HG03575 (cell line): Measurements from ENCODE around the gene TAF6.

Source experiments
- ATAC-seq: cut with Tn5 transposase; IDR thresholded peaks from one replicate; pipeline ENCODE4 v1.9.1; 2021; ENCODE audit not compliant: unreplicated experiment, insufficient number of reproducible peaks, low FRiP score; ENCODE audit errors: extremely low read depth

TAF6 gene

DNA sequence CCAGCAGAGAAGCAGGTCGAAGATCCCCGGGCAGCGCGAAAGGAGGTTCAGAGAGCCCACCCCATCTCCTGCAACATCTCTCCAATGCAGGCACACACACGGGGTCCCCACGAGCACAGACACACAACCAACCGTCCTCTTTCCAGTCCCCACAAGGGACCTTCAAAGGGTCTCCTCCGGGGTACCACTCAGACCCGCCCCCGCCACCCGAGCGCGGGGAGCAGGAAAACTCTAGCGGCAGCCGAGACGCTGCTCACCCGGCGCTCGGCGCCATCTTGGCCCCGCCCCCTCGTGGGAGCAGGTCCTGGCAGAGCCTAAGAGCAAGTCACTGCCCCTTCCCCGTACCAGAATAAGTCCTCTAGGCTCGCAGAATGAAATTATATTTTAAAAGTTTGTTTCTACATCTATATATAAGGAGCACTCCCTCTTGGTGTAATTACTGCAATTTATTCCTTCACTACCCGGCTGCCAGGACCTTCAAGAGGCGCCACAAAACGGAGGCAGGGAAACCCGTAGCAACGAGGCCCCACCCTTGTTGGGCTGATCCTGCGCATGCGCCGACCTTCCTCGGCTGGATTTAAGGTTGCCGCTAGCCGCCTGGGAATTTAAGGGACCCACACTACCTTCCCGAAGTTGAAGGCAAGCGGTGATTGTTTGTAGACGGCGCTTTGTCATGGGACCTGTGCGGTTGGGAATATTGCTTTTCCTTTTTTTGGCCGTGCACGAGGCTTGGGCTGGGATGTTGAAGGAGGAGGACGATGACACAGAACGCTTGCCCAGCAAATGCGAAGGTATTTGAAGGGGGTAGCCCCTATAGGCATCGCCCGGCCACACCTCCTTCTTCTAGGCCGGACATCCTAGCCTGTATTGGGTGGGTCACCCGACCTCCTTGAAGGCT, at the start of gene TAF6, which contains the start of gene CNPY4:
TSS of gene TAF6 (minus strand) at position 287 of the 898 bp plus-strand sequence. CDS start 5,149 bp downstream, outside the sequence.
TSS of gene CNPY4 (plus strand) at position 563 of the 898 bp plus-strand sequence. CDS start at position 674, 111 bp downstream.
- ATAC-seq = no peak

DNA sequence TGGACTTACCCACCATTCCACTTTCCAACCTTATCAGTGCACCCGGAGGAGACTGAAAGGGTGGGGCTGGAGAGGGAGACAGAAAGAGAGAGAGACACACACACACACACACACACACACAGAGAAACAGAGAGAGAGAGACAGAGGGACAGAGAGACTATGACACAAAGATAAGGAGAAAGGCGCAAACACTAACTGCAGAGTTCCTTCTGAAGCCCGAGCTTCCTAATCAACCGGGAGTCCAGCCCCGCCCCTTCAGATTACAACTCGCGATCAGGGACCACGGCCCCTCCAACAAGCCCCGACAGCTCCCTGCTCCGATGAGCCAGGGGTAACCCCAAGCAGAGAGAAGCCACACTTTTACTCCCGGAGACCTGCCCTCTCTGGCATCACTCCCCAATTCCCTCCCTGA, 48.8 kb upstream of the TAF6 start:
- no peak for ATAC-seq

DNA sequence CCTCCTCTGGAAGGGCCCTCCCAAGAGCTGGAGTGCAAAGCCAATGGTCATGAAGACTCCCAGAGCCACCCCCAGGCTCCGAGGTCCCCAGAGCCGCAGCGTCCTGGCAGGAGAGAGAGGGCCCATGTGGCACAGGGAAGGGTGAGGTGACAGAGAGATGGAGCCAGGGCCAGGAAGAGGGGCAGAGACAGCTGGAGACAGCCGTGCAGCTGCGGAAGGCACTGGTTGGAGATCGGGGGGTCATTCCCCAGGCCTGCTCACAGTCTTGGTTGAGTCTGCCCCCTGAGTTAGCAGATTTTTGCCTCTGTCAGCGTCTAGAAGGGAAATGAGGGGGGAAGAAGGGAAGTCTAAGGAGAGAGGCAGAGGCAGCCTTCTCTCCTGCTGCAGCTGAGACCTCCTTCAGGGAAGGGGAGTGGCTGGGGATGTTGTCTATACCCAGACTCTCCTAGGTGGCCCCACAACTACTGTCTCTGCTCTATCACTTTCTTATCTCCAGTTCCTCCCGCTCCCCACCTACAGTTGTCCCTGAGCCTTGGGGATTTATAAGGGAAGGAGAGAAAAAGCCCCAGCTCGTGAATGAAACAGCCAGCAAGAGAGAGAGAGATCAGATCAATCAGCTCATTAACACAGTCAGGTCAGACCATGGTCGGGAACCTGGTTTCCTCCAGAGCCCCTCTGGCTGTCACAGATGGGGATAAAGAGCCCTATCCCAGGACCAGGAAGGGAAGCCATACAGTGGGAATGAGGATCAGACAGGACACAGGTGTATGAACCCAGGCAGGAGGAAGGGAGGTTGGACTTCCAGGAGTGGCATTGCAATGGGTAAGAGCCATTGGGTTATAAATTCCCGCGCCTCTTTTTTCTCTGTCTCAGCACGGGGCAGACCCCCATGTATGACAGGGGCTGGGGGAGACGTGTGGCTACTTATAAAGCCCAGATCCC, 48.1 kb upstream of the TAF6 start:
- no peak for ATAC-seq

DNA sequence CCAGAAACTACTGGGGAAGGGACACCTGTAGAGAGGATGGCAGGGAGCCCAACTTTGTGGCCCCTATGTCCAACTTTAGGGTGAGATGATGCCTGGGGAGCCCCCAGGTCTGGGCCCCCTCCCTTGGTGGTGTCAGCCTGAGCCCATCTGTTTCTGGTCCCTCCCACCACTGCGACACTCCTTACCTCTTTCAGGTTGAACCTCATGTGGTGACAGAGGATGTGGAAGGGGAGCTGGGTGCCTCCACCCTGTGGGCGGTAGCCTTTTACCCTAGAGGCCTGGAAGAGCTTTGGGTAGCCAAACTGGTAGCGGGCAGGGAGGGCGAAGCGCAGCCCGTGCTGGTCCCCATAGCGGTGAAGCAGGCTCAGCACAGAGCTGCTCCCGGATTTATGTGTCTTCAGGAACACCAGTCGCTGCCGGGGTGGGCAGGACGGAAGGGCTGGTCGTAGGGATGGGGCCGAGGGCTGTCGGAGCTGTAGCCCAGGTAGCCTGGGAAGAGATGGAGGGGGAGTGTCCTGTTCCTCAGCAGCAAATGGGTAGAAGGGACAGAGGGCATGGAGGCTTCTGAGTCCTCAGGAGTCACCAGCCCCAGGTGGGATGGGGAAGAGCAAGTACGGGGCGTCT, 47.3 kb upstream of the TAF6 start:
- no peak for ATAC-seq

DNA sequence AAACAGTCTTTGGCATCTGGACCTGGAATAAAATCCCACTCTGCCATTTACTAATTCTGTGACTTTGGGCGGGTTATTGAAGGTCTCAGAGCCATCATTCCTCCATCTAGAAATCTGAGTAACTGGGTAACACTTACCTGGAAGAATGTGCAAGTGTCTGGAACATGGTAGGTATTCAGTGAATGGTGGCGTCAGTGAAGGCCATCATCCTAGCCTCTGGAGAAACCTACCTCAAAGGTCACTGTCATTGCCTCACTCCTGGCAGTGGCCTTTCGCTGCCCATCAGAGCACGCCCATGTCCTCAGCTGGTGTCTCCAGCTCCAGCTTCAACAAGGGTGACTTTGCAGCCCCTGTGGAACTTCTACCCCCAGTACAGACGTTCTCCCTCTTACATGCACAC, 44.7 kb upstream of the TAF6 start:
- no peak for ATAC-seq

DNA sequence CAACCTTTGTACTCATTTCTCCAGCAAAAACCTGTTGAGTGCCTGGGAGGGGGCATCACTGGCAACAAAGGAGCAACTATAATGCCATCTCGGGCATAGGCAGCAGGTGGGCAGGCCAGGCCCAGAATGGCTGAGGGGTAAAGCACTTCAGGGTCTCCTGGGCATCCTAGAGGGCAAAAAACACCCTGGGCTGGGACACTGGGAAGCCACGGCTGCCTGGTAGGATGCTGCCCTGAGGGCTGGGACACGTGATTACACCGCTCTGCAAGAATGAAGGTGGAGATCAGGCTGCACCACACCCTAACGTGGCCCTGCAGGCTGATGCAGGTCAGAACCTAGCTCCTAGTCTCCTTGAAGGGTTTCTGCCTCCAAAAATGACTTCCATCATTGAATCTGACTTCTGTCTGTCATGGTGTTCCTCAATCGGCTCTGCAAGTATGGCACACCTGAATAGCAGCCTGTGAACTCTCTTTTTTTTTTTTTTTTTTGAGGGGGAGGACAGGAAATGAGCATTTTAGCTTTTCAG, 43.9 kb upstream of the TAF6 start:
- ATAC-seq = no peak

DNA sequence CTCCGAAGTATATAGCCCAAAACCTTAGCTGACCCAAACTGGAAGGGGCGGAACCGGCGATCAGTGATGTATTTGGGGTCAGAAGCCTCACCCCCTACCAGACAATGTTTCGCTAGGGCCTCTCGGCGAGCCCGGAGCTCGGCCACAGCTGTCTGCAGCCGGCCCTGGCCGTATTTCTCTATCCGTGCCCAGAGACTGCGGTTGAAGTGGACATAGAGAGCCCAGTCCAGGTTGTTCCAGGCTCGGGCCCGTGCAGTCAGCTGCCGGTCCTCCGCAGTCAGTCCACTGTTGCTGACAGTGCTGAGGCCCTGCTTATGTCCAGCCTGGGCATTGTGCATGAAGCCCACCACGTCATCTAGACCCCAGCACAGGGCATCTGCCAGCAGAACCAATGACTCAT, 40.9 kb upstream of the TAF6 start:
- no peak for ATAC-seq

DNA sequence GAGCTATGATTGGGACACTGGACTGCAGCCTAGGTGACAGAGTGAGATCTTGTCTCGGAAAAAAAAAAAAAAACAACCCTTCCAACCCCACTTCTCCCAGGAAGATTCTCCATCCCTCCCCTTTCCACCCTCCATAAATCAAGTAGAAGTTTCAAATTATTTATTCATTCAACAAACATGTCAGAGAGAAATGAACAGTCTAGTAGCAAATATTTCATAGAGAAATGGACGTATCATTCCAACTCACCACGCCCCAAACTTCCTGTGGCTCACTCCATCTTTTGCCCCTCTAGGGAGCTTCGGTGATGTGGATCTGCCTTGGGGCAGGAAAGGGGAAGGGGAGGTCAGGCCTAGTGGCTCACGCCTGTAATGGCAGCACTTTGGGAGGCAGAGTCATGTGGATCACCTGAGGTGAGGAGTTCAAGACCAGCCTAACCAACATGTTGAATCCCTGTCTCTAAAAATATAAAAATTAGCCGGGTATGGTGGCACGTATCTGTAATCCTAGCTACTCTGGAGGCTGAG, 40.0 kb upstream of the TAF6 start:
- ATAC-seq = no peak

DNA sequence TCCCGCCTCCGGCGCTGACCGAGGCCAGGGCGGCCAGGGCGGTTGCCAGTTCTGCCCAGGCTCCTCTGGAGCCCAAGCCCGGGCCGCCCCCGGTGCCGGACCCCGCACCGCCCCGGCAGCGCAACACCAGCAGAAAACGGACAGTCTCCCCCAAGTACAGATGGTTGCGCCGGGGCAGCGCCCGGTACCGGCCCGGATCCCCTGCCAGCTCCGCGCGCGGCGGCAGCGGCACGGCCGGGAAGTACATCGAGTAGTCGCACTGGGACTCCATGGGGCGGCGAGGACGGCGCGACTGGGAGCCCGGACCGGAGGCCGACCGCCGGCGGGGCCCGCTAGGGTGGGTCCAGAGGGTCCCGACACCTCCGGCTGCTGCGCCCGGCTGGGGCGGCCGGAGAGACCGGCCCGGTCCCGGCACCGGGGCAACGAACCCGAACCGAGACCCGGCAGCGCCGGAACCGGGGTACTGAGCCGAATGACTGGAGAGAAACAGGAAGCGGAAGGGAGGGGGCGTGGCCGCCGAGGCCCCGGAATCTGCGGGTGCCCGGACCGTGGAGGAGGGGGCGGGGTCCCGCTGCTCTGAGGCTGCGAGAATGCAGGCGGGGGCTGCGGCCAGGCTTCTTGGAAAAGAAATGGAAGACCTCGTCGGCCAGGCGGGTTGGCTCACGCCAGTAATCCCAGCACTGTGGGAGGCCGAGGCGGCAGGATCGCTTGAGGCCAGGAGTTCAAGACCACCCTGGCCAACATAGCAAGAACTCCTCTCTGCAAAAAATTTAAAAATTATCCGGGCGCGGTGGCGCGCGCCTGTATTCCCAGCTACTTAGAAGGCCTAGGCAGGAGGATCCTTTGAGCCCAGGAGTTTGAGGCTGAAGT, 39.3 kb upstream of the TAF6 start, which contains the start of gene TRAPPC14:
TSS of gene TRAPPC14 (minus strand) at position 495 of the 870 bp plus-strand sequence. CDS start at position 271, 224 bp downstream.
- ATAC-seq = no peak

DNA sequence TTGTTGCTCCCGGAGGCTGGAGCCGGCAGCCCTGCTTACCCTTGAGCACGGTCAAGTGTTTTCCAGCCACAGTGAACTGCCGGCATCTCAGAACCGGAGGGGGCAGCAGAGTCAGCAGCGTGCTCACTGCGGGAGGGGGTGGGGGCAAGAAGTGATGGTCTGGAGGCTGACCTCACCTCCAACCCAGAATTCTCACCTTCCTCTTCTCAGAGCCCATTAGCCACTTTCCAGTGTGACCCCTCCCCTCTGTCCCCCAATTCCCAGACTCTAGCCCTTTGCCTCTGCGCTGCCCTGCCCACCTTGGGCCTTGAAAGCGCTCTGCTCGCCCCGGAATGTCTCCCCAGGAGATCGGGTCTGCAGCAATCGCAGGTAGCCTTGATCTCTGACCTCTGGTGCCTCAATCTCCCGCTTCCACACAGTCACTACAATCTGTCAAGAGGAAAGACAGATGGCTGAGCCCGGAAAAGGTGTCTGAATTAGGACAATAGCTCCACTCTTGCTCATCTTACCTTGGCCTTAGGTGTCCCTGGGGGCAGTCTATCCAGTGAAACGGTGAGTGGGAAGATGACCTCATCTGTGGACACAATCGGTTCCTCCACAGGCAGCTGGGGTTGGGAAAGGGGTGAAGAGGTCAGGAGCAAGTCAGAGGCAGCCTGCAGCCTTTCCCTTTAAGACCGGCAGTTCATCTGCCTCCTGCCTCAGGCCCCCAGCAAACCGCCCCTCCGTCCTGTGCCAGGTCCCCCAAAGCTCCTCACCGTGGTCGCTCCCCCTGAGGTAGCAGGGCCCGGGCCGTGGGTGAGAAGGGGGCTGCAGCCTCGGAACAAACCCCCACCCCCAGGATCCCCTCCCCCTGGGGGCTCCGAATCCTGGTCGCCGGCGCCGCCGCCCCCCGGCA, 38.4 kb upstream of the TAF6 start:
- ATAC-seq = no peak

DNA sequence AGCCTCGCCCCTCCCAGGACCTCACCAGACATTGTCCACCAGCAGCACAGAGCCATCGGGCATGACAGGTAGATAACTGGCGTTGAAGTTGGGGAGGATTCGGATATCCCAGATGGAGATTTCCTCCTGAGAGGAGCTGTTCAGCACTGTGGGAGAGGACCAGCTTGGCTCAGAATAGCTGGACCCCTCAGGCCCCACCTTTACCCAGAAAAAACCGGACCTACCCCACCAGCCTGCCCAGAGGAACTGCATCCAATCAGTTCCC, 37.8 kb upstream of the TAF6 start:
- no peak for ATAC-seq

DNA sequence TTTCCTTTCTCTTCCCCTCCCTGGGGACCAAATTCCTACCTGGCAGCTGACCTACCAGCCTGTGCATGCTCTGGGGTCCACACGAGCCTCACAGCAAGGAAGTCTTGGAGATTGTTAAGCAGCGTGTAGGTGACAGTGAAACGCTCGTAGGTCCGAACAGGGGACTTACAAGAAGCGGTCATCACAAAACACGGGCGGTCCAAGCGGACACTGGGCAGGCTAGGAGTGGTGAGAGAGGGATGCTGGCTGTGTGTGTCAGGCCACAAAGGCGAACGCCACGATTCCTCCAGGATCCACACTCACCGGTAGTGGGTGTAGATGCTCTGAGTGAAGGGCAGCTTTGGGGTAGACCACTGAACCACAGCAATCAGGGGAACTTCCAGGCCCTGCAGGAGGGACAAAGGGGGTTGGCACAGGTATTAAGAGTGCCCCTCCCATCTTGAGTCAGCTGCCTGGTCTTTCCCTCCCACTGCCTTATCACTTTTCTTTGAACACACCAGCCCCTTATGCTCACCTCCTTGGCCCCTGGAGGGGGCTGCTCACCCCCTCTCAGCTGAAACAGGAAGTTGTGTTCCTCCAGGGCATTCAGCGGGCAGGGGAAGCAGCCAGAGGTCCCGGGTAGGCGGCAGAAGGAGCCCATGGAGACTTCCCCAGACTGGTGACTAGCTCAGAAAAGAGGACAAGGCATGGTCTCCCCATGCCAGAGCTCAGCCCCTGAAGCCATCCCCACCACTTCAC, 37.3 kb upstream of the TAF6 start:
- ATAC-seq = no peak

DNA sequence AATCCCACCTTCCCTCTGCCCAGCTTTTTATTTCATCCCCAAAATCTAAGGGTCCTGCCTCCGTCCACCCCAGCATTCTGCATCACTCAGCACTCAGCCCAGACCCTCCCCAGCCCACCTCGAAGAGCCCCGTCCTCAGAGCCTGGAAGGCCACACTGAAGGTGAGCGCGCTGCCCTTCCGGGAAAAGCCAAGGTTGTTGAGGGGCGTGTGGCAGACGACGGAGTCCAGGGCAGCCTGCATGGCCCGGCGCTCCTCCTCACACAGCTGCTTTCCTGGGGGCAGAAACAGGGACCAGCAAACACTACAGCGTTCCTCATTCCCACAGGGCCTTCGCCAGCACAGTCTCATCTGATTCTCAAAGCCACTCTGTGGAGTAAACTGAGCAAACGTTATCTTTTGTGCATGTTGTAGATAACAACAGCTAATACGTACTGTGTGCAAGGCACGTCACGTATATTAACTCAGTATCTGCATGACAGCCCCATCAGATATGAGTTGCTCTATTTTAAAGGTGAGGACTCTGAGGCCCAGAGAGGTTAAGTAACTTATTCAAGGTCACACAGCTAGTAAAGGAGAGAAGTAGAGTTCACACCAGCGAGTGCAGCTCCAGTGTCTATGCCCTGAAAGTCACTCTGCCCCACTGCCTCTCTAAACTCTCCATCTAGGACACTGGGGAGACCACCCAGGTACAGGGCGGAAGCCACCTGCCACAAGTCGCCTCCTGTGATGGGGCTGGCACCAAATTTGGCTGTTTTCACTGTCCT, 36.6 kb upstream of the TAF6 start:
- no peak for ATAC-seq

DNA sequence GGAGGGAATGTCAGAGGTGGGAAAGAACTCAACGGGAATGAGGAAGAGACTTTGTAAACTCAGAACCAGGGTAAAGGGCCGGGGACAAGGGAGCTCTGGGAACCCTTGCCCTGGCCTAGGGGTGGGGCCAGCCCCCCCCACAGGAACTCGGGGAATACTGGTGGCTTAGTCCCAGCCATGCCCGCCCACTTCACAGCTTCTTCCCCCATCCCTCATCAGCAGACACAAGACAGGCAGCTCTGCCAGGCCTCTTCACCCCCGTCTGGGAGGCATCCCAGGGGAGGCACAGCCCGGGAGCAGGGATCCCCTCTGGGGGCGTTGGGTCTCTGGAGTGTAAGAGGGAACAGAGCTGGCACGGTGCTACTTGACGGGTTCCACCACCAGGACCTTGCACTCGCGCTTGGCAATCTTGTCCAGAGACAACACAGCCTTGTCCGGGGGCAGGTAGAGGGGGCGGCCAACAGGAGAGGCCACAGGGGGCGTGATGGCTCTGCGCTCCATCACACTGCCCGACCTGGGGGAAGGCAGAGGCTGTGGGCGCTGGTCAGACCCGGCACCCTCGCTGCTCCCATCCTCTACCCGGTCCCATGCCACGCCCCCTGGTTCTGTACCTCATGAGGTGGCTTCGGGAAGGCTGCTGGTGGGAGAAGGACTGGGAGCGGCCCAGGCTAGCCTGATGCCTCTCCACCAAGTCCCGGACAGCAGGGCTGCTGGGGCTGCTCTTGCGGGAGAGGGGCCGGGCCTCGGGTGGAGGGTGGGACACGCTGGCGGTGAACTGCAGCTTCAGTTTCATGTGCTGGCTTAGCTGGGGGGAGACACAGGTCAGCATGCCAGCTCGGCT, 35.7 kb upstream of the TAF6 start:
- no peak for ATAC-seq
